Inflammatory macrophage (primary cell): ENCODE measurements around the gene CD47.

ENCODE experiments used
- DNase-seq, 2 donors: peaks; one replicate each; pipeline ENCODE4 v3.0.0-alpha.2; 2020 to 2022

Gene CD47

DNA sequence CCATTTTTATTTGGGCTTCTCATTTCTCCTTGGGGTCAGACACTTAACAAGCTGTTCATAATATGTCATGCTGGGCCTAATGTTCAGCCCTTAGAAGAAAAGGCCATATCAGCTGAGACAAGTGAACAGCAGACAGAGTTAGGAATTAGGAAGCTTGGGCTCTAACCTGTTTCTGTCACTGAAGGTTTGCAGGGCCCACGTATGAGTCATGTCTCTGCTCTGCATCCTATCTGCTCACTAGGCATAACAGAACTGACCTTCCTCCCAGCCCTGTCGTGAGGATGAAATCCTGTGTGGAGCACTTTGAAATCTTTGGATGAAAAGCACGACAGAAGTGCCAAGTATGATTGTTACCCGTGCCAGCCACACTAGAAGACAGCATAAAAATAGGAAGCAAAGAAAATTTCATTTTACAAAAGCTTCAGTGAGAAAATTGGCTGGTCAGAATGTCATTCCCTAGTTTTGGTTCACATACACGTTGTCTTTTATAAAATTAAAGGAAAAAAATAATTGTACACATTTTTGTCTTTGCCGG is 26.5 kb upstream of the CD47 start:
- DNase-seq = peak in 1 of 2 donors; percentile 21

DNA sequence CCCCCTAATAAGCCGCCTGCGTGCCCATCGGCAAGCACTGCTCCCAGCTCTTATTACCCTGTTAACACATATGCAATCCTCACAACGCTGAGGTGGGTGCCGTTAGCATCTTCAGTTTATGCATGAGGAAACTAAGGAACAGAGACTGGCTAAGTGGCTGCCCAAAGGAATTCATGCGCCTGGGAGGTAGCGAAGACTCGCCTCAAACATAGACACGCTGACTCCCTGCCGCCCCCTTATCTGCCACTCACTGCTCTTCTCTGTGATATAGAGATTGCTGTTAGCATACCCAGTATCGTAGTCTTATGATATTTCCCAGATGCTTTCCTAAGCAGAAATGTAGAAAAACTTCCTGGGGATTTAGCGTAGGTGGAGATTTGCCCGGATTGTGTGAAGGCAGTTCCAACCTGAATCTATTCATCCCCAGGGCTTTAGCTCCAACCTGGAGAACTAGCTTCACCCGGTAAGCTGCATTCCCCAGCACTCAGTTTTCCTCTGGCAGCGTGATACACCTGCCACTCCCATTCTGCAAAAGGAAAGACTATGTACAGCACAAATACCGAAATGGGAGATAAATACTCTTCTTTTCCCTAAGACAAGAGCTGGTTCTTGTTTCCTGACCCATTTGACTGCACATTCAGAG is 23.7 kb upstream of the CD47 start:
- no peak for DNase-seq

DNA sequence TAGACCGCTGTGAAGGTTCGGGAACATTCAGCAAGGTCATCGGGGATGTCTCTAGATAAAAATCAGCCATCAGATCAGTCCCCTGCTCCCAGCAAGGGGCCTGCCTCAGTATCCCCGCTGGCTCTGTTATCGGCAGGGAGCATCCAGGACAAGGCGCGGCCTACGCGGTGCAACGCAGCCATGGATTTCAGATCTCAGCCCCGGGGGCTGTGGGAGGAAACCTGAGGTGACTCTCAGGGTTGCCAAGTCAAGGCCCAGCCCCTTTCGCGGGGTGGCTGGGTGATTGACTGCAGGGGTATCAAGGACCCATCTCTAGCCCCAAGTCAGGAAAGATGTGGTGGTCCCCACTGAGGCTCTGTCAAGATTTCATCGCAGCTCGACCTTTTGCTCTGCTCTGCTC is 23.1 kb upstream of the CD47 start:
- no peak for DNase-seq

DNA sequence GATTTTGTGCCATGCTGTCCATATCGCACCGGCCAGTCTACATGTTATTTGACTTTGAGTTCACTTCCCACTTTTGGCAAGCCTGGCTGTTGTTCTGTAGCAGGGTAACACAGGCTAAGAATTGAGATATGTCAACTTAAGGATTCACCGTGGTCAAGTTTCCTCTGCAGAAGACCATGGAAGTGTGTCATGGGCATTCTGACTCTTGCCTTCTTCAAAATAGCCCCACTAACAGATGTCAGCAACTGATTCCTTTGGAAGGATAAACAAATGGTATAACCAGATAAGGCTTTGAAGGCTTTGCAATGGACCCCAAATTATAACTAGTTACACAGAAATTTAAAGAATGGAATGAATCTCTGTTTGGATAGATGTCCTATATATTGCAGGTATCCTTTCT is 20.1 kb upstream of the CD47 start:
- DNase-seq = no peak

DNA sequence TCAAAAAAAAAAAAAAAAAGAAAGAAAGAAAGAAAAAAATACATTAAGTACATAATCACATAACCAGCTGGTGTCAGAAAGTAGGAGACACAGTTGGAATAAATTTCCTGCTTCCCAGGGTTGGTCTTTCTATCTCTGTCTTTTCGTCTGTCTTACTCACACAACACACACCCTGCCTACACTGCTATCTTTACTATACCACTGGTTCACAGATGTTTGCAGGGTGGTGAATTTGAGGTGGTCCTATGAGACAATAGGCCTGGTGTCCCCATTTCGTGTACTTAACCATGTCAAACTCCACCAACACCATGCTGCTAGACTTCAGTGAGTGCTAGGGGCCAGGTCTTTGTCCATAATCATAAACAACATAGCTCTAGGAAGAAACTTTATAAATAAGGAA is 17.6 kb upstream of the CD47 start:
- DNase-seq = no peak

DNA sequence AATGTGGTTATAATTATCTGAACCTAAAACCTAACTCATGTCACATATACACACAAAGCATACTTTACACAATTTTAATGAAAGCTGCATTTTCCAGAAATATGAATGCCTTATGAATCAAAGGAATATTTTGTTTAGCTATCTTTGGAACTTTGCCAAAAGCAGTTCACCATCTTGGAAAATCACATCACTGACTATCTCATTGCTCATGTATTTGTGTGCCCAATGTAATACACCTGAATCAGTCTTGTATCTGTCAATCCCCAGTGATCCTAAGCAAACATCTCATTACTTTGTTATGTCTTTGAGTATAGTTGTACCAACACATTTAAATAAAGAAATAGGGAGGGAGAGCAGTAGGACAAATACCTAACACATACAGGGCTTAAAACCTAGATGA is 15.6 kb upstream of the CD47 start:
- DNase-seq = no peak

DNA sequence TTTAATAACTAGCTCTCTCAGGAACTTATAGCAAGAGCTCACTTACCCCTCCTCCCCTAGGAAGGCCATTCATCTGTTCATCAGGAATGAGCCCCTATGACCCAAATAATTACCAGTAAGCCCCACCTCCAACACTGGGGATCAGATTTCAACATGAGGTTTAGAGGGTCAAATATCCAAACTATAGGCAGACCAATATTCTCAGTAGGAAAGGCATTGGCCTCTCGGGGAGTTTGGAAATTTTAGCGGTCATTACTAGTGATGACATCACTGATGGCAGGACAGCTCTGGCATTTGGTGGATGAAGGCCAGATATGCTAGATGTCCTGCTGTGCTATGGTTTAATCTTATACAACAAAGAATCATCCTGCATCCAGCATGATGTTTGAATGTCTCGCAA is 15.2 kb upstream of the CD47 start:
- DNase-seq = no peak

DNA sequence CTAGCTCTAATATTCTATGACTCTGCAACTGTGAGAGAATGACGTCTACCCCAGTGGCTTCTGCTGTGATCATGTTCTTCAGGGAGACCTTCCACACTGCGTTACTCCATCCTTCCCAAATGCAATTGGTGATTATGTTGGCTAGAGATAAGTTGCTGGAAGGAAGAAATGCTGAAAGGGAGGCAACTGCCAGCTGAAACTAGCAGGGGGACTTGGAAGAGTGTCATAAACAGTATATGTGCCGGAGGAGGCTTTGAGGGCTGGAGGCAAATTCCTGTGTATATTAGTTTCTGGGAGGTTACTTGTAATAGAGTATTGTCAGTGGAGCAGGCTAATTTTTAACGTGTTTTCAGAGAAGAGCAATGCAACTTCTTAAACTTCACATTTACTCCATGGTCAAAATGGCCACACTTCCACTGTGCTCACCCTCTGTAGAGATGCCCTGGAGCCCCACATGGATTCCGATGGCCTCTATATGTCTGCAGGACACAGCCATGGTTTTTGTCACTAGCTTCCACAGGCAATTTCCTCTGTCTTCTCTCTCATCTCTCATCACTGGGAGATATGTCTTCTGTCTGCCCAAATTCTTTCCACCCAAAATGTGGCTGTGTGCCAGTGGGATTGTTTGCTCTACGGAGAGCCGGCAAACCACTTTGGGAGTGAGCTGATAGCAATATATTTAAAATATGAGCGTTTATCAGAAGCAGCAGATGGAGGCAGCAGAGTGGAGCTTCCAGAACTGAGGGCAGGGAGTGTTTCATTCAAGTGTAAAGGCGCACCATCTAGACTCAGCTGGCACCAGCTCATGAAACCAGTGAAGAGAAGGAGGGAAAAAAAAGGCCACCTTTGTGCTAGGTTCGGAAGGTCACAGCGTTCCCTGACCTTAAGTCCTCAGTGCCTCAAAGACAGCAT is 13.3 kb upstream of the CD47 start:
- DNase-seq = no peak

DNA sequence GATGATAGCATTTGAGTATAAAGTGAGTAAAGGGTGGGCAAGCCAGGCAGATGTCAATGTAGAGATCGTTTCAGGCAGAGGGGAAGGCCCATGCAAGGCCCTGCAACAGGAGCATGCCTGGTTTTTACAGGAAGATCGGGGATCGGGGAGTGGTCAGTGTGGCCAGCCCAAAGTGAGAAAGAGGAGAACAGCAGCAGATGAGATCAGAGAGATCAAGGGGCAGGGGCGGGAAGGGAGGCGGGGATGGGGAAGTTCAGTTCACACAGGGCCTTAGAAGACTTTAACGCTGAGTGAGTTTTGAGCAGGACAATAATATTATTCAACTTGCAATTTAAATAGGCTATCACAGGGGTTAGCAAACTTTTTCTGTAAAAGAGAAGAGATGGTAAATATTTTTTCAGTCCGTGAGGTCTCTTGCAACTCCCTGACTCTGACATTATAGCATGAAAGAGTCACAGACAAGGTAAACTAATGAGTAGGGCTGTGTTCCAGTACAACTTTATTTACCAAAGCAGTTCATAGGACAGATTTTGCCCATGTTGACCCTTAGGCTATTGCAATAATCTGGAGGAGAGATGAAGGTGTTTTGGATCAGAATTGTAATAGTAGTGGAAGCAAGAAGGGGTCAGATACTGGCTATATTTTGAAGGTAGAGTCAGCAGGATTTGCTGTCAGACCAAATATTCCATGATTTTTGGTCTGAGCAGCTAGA is 12.4 kb upstream of the CD47 start:
- peak in 1 of 2 donors; percentile 22 for DNase-seq

DNA sequence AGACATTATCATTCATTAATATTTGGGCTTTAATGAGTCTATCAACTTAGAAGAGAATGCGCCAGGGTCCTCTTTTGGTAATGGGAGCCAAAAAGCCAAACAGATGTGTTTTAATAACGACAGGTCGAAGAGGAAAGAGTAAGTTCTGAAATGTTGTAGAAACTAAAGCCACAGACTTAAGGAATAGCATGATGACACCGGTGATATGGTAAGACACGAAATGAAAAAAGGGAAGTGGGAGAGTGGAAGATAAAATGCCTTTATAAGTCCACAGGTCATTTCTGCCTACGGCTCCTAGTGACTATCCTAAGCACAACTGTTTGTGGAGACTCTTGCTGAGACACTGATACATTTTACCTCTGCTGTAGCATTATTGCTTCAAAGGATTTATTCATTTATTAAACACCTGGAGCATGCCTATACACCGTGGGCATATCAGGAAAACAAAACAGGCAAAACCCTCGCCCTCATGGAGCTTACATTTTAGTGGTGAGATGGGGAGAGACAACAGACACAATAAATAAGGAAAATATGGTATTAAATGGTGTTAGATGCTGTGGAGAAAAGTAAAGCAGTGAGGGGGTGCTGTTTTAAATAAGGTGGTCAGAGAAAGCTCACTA is 11.7 kb upstream of the CD47 start:
- peak; percentile 48 to 68 for DNase-seq

DNA sequence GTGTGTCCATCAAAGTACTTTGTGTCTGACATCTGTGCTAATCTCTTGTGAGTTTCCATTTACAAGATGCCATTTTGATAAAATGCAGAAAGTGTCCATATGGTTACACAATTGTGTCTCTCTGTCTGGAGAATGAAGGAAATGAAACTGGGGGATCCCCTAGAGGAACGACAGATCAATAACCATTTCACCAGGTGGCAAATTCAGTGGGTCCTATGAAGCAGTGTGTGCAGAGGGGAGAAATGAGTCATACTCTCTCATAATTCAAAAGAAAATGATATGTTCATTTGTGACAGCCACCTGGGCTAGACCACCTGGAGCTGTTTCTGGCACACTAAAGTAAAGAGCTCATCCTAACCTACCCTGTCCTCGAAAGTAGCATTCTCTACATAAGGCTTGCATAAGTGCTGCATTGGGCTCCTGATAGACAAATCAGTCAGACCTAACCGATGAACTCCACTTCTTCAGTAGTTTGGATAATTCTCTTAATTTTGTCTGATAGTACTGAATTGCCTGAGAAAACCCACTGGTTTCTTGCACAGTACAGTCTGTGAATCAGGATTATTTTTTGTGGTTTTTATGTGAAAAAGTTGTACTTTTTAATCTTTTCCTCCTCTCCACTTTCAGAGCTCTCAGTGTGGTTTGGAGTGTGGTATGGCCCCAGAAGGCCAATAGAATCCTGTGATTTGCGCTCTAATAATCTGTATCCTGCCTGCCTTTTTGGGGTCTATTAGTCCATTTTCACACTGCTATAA is 10.3 kb upstream of the CD47 start:
- peak in 1 of 2 donors; percentile 24 for DNase-seq

DNA sequence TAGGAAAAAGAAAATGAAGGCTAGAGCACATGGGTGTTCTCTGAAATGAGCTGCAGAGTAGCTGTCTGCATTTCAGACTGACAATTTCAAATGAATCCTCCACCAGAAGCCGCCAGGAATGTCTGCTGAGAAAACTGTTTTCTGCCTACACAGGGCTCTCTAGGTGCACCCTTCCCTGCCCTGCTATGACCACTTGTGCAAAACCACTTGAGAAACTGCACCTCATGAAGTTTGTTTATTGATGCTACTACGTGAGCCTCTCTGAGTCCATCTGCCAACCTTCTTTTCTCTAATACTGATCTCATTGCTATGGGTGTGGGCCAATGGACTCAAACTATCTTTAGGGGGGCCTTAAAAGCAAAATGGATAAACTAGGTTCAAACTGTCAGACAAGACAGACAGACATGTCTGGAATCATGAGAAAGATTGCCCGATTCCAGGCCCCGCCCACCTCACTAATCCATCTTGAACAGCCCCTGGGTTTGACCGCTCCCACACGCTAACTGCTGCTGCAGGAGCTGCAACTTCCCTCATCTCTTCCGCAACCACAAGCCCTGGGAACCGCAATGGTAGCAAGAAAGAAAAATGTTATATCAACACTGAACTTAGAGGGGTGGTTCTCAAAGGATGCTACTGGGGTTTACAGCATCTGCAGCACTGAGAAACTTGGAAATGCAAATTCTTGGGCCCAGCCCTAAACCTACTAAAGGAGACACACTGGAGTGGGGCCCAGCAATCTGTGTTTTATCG is 9.0 kb upstream of the CD47 start:
- peak; percentile 69 to 85 for DNase-seq

DNA sequence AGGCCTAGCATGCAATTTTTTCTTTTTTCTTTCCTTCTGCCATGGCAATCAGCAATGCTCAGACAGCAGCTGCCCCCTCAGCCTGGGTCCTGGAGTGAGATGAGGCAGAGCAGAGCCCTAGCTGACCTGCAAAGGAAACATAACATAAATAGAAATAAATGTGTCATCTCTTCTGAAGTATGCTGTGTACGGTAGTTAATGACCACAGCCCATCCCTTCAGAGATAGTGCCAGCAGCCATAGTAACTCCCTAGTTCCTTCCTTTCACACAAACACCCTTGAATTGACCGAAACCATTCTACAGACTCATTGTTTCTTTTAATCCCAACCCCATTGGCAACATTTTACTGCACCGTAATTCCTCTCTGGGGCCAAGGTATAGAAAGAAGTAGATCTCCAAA is 8.4 kb upstream of the CD47 start:
- no peak for DNase-seq

DNA sequence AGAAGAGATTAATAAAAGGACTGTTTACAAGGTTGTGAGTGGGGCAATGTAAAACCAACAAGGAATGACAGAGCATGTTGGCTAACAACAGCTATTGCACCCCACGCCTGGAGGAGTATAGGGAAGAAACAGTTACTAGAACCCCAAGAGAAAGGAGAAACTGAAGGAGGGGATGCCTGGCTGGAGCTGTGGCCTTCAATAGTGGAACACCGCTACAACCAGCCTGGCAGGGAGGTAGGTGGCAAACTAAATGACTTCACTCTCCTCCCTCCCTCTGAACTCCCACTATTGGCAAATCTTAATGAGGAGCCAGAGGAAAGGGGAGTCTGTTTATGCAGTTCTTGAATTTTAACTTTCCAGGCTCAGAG is 7.2 kb upstream of the CD47 start:
- peak; percentile 74 to 78 for DNase-seq

DNA sequence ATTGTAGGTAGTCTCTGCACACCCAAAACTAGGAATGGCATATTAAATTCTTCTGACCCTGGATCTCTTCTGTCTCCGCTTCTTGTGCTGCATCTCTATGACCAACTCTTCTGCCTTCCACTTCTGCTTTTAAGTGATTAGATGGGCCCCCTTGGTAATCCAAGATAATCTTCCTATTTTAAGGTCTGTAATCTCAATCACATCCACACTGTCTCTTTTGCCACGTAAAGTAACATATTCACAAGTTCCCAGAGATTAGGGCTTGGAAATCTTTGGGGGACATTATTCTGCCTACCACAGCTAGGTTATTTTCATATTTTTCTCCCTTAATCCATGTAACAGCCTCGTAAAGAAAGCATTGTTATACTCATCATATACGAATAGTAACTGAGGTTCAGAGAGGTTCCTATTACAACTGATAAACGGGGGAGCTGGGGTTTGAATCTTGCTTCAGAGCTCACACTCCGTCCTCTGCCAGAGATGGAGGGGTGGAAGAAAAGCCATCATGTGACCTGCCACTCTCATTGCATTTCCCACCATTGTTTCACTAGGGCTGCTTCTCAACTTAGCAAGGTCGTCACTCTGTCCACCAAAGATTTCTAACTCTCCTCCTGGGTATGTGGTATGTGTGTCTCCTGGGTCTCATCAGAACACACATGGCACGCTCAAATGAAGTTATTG is 6.6 kb upstream of the CD47 start:
- DNase-seq = no peak

DNA sequence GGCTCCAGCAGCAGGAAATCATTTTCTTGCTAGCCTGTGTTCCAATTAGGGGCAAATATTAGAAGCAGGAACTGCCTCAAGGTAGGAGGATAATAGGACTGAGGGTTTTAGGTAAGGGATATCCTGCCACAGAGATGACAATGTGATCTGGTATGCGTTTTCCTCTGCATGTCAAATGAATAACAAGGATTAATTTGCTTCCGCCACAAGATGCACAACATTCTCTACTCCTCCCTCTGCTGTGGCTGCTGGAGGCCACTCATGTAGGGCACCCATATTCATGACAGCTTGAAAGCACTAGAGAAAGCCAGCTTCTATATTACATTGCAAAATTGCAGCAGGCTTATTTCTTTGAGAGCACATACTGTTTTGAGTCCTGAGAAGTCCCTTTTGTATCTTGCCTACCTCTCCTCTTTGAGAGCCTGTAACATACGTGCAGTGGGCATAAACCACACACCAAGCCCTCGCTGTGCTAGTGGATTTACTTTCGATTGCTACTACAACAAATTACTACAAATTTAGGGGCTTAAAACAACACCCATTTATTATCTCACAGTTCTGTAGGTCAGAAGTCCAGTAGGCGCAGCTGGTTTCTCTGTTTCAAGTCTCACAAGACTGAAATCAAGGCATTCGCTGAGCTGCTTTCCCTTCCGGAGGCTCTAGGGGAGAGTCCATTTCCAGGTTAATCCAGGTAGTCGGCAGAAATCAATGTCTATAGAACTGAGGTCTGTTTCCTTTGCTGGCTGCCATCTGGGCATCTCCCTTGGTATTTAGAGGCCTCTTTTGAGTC is 5.9 kb upstream of the CD47 start:
- DNase-seq = no peak

DNA sequence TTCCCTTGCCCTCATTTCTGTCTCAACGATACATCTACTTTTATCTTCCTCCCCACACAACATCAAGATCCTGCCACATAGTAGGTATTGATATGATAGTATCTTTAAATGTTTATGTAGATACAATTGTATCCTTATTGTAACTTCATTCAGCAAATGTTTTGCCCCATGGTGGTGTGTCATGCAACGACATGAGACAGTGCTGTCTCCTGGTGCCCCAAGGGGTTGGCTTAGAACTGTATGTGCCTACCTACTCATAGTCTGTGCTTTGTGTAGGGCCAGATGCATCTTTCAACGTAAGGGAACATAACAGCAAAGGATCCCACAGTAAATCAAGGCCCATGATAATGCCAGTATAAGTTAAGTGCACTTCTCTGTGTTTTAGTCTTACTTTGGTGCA is 2.8 kb upstream of the CD47 start:
- DNase-seq = no peak

DNA sequence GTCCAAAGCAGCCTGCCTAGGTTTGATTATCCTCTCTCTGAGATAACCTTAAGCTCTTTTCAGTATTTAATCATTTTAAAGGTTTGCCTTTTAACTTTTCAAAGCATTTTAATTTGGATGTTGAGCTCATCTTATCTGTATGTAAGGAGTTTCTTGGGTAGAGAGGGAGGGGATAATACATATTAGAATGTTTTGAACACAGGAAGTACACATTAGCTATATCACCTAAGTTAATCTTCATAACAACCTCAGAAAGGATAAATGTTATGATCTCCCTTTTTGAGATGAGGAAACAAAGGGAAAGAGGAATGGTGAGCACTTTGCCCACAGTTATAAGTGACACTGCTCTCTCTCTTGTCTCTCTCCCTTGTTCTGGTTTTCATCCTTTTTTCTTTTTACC is 2.2 kb upstream of the CD47 start:
- no peak for DNase-seq

DNA sequence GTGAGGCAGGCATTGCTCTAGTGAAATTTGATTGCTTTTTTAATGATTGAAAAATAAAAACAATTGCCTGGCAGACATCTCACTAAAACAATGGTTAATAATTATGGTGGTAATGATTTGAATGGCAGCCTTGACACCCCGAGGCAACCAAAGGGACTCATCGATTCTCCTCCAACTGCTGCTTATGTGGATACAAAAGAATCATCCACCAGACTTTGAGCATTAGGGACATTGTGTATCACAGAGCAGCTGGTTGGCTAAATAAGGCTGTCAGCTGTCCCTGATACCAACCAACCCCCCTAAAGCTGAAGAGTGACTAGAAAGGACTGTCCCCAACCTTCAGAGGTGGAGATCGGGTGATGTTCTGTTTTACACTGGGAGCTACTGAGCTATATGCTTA is 1.7 kb upstream of the CD47 start:
- DNase-seq = no peak
